SK-N-MC (cell line): ENCODE measurements around the gene MTCH1.

Source experiments
- EZH2 ChIP-seq: fragments of 200-600 bp; sonication (generic); IDR thresholded peaks from one replicate; pipeline ENCODE4 v1.6.1; 2017; ENCODE audit warnings: antibody characterized with exemption
- POLR2AphosphoS5 ChIP-seq: IDR thresholded peaks from 2 replicates; pipeline ENCODE4 v1.6.1; 2012; ENCODE audit warnings: mild to moderate bottlenecking, low read depth, low read length, borderline replicate concordance

GRCh38 chr6:36971921-36972673, 13.9 kb downstream of the MTCH1 start:
- TF ChIP-seq EZH2 (no peak), POLR2AphosphoS5 (no peak)
